Muscle of back (tissue), 11 donors: ENCODE measurements around the gene GASK1A. TPM values are rescaled to one million over a fixed set of nuclear protein-coding genes. Genes with fewer than 3 reads are reported as not detected.
"Not testable (repeated sequence)": the region's sequence is repeated elsewhere in the genome, so short reads cannot be mapped to it uniquely, and the experiment has no call there.

Experiments used
- DNase-seq, 3 donors: peaks; one replicate each; pipeline versions ENCODE4 v3.0.0 to v3.0.0-alpha.2; 2013
- polyA plus RNA-seq, 10 donors: library from polyadenylated mRNA; unstranded; fragments of 120-200 nt; gene quantifications; one replicate each; pipeline ENCODE4 v1.2.1, GENCODE V29; 2013; ENCODE audit not compliant: insufficient read length in 10 of 10

Gene GASK1A
- polyA plus RNA-seq, 10 donors: 4.1 to 10.1 (median 6.3) TPM

DNA sequence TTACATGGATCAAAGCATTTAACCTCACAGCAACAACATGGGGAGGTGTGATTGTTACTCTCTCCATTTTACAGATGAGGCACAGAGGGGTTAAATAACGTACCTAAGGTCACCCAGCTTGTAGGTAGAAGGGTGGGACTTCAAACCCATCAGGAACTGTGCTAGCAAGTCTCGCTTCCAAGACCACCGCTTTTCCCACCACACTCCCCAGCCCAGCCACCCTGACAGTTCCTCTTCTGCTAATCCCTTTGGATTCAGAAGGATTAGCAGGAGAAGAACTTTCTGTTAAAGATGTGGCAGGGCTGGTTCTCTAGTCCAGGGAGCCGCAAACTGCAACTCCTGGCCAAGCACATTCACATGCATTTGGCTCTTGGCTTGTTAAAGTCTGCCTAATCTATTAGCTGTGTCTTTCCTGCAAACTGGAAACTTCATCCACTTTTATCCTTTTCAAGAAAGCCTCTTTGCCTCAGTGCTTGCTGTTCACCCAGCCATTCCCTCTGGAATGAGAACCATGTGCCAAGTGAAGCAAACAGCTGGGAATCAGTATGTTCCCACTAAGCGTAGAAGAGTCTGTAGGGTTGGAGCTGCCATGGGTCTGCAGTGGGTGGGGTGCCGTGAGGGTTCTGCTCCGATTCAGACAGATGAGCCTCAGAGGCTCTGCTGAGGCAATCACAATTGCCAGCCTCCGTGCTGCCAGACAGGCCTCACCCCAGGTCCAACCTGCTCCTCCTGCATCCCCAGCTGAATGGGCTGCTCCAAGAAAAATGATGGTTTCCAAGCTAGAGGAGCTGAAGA lies 82.2 kb downstream of the GASK1A start:
- no peak for DNase-seq

DNA sequence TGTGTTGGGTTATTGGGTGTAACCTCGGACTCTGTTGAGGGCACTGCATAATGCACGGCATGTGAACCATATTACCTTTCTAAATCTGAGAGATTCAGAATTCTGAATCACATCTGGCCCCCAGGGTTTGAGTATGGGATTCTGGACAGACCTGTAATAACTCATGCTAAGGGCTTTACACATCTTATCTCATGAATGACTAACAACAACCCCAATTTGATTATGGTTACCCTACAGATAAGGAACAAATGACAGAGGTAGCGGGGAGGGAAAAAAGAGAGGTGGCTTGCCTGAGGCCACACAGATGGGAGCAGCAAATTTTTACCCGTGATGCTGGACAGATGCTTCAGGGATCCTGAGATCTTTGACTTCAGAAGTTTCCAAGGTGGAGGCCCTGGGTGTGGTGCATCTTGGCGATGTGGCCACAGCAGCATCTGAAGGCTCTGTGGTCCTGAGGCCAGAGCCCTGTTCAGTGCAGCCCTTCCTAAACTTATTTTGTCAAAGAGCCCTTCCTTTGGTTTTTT lies 83.0 kb downstream of the GASK1A start:
- no peak for DNase-seq

- DNase-seq: no peak
Measured at GRCh38 chr3:43062564-43063040, 83.5 kb downstream of the GASK1A start.

DNA sequence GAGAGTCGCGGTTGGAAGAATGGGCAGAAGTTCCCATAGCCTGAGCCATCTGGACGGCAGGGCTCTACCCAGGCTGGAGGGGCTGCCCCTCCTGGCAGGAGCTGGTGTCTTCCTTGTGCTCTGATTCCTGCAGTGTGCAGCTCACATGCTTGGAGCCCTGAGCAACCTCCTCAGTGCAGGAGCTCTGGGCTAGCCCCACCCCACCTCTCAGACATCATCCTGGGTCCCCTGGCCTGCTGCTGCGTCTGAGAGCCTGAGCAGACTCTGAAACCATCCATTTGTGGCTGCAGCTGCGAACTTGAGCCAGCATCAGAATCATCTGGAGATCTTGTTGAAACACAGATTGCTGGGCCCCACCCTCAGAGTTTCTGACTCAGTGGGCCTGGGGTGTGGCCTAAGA lies 84.0 kb downstream of the GASK1A start:
- DNase-seq: no peak

- not testable (repeated sequence) for DNase-seq
Measured at GRCh38 chr3:43070670-43071069, 91.6 kb downstream of the GASK1A start.

GRCh38 chr3:43071313-43071893 lies 92.3 kb downstream of the GASK1A start:
- DNase-seq: no peak

- DNase-seq: no peak
Measured at GRCh38 chr3:43072361-43072760, 93.2 kb downstream of the GASK1A start.

GRCh38 chr3:43073116-43073835 lies 94.2 kb downstream of the GASK1A start:
- no peak for DNase-seq

GRCh38 chr3:43073836-43074220 lies 94.7 kb downstream of the GASK1A start:
- no peak for DNase-seq

DNA sequence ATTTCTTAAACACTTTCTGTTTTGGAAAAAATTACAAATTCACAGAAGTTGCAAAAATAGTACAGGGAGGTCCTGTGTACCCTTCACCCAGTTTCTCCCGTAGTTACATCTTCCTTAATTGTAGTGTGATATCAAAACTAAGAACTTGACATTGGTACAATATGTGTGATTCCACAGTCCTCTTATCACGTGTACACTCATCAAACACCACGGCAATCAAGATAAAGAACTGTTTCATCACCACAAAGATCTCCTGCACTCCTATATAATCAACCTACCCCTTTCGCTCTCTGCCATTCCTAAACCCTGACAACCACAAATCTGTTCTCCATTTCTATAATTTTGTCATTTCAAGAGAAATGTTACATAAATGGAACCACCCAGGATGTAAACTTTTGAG lies 95.4 kb downstream of the GASK1A start:
- no peak for DNase-seq

DNA sequence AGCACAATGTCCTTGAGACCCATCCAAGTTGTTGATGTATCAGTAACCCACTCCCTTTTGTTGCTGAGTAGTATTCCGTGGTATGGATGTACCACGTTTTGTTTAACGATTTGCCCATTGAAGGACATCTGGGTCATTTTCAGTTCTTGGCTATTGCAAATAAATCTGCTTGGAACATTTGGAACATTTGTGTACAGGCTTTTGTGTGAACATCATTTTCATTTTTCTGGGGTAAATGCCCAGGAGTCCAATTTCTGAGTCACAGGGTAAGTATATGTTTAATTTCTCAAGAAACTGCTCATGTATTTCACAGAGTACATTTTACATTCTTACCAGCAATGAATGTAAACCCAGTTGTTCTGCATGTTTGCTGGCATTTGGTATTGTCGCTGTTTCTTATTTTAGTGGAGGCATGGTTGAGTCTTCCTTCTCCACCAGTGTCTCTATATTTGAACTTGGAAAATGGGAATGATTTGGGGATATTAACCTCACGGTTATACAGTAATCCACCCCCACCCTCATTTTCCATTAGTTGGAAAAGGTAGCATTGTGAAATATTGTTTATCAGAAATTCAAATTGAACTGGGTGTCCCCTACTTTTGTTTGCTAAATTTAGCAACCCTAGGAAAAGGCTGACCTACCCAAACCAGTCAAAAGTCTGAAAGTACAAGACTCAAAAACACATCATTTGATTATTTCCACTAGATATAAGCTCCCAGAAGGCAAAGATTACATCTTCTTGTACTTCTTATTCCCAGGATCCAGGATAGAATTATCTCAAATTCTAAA lies 96.0 kb downstream of the GASK1A start:
- DNase-seq: no peak

DNA sequence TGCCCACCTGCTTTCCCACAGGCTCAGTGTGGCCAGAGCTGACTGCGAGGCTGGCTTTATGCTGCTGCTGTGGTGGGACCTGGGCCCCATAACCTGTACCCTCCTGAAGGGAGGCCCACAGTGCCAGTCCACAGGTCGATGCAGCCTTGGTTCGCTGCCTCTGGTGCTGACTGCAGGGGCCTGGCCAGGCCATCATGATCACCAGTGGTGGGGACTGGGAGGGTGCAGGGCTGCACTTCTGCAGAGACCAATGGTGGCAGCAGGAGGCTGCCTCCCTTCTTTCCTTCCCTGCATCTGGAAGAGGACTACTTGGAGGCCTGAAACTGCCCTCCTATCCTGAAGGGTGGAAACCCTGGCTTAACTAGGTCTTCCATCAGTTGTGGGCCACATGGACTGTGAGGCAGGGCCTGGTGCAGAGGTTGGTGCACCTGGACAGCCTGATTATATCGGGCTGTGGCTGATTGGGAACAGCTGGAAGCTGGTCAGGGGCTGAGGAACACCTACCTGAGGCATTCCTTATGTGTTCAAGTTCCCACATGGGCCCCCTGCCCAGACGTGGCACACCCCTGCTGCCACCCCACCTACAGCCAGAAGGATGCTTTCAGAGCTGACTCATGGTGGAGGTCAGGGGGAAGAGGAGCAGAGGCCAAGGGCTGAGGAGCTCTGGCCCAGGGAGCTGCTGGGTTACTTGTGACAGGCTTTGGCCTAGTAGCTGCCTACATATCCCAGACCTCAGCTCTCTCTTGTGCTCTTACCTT lies 97.0 kb downstream of the GASK1A start:
- DNase-seq: no peak

DNA sequence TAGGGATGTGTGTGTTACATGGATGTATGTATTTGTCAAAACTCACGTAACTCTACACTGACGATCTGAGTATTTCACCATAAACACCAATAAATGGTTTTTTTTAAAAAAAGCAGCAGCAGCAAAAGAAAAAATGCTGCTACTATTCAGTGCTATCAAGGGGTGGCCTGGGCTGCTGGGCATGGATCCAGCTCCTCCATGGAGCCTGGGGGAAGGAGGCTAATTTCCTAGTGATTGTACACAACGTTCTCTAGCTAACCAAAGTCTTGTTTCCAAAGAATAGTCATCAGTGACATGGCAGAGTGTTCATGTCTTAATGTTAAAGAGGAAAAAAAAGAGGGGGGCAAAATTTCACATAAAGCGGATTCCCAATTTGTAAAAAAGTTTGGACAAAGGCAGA lies 97.7 kb downstream of the GASK1A start:
- DNase-seq: no peak

DNA sequence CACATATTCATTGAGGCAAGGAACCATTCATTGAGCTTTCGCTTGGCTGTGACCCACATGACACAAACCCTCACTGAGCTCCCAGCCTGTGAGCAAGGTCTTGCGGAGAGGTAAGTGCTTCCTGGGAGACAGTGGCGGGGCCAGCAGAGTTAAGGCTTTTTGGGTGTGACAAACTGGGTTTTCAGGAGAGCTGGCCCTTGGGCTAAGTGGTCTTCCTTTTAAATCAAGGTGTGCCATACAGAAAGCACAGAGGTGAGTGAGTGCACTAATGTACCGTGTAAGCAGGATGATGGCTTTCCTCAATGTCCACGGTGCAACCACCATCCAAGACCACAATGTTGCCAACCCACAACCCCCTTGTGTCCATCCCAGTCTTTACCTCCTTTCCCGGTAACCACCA lies 98.2 kb downstream of the GASK1A start:
- DNase-seq: no peak

DNA sequence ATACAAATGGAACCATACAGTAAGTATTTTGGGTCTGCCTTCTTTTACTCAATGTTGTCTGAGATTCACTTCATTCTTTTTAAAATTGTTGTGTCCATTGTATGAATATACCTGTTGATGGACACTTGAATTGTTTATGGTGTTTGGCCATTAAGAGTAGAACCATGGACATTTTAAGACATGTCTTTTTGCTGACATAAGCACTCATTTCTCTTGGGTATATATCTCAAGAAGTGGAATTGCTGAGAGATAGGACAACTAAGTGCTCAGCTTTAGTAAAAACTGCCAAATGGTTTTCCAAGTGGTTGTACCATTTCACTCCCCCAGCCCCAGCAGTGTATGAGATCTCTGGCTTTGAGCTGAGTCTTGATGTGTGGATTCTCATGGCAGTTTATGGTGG lies 98.6 kb downstream of the GASK1A start:
- DNase-seq: no peak

GRCh38 chr3:43079536-43080332 lies 100.6 kb downstream of the GASK1A start:
- no peak for DNase-seq

DNA sequence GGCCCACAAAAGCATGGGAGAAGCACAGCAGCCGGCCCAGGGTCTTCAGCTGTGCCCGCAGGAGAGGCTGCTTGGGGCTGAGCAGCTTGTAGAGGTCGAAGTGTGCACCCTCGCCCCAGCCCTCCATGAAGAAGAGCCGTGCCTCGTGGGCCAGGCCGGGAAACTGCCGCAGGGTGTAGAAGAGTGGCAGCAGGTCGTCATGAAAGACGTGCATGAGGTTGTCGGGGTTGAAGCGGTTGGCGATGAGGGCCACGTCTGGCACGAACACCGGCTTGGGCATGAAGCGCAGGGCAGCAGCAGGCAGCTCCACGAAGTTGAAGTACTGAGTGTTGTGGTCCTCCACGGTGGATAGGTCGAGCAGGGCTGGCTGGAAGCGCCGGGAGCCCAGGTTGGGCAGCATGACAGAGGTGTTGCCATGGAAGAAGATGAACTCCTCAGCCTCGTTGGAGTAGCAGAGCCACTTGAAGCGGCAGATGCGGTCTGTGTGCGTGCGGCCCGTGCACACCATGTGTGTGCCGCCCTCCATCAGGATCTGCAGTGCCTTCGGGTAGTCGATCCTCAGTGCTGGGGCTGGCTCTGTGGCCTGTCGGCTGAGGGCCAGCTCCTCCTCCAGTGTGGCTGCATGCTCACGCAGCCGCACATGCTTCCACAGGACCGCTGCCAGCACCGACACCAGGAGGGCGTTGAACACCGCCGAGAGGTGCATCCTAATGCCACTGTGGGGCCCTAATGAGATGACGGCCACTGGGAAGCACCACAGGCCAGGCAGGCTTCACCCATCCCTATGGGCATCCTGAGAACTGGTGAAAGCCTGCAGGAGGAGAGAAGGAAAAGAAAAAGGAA lies 101.8 kb downstream of the GASK1A start:
- DNase-seq: no peak

- no peak for DNase-seq
Measured at GRCh38 chr3:43081796-43082195, 102.7 kb downstream of the GASK1A start.

DNA sequence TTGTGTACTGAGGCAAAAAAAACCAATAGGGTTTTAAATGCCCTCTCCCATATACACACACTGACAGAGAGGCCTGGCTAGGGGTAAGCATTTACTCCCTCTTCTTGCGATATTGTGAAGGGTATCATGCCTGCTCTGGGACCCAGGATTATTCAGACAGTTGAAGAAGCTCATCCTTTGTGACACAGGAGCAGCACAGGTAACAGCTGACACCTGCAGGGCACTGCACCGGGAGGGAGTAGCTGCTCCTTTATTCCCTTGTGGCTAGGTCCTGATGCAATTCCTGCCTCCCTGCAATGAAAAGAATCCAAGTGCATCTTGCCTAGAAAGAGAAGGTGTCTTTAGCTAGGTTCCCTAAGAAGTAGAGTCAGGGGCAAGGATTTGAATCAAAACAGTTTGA lies 103.3 kb downstream of the GASK1A start:
- no peak for DNase-seq
